GM23248 (cell line): ENCODE measurements around the gene TNIP3.

Source experiments
- EZH2 ChIP-seq: fragments of 200-600 bp; sonication (generic); IDR thresholded peaks from 2 replicates; pipeline ENCODE4 v1.6.1; 2018; ENCODE audit warnings: antibody characterized with exemption, mild to moderate bottlenecking; ENCODE audit not compliant: insufficient read depth, poor library complexity, severe bottlenecking
- EZH2phosphoT487 ChIP-seq: fragments of 200-600 bp; sonication (generic); IDR thresholded peaks from 2 replicates; pipeline ENCODE4 v1.6.1; 2018; ENCODE audit warnings: antibody characterized with exemption, moderate library complexity, mild to moderate bottlenecking, low read depth; ENCODE audit not compliant: insufficient read depth

DNA sequence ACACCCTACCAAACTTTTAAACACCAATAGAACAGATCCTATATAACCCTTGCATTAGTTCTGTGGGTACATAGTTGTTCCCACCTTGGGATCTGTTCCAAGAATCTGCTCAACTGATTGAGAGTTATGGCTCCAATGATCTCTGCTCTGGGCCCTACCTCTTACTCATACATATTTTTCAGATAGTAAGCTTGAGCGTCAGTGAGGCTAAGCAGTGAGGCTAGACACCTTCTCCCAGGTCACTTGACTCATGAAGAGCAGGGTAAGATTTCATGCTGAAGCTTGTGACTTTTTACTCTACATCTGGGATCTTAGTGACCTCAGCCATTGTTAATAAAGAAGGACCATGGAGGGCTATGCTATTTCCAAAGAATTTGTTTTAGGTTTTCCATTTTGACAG, 23.1 kb upstream of the TNIP3 start:
- TF ChIP-seq EZH2, result no peak
- TF ChIP-seq EZH2phosphoT487, result no peak
